Osteocyte (in vitro differentiated cells): Measurements from ENCODE around the gene BLM. TPM values are rescaled to one million over a fixed set of nuclear protein-coding genes. Genes with fewer than 3 reads are reported as not detected.
A peak's percentile ranks its signal among the peaks of the same experiment; 100 is the strongest.
"Not testable (repeated sequence)": the region's sequence is repeated elsewhere in the genome, so short reads cannot be mapped to it uniquely, and the experiment has no call there.

Source experiments
- DNase-seq: peaks from one replicate; pipeline ENCODE4 v3.0.0; 2021; ENCODE audit warnings: mixed read lengths; ENCODE audit not compliant: unreplicated experiment; ENCODE audit errors: extremely low spot score
- H3K27ac Mint-ChIP-seq: one replicate; pipeline ENCODE4 v1.8.0; 2021; ENCODE audit warnings: mild to moderate bottlenecking, mixed read lengths; ENCODE audit not compliant: unreplicated experiment
- H3K27me3 Mint-ChIP-seq: one replicate; pipeline ENCODE4 v1.8.0; 2021; ENCODE audit warnings: mixed read lengths; ENCODE audit not compliant: unreplicated experiment
- H3K36me3 Mint-ChIP-seq: one replicate; pipeline ENCODE4 v1.8.0; 2021; ENCODE audit warnings: mixed read lengths; ENCODE audit not compliant: unreplicated experiment
- H3K4me1 Mint-ChIP-seq: one replicate; pipeline ENCODE4 v1.8.0; 2021; ENCODE audit warnings: mixed read lengths; ENCODE audit not compliant: unreplicated experiment
- H3K4me3 Mint-ChIP-seq: one replicate; pipeline ENCODE4 v1.8.0; 2021; ENCODE audit warnings: mild to moderate bottlenecking, moderate library complexity, mixed read lengths; ENCODE audit not compliant: unreplicated experiment
- H3K9me3 Mint-ChIP-seq: one replicate; pipeline ENCODE4 v1.8.0; 2021; ENCODE audit warnings: mixed read lengths; ENCODE audit not compliant: unreplicated experiment
- CTCF ChIP-seq: fragments of 200-600 bp; sonication (generic); IDR thresholded peaks from 2 replicates; pipeline ENCODE4 v1.5.0; 2021; ENCODE audit warnings: antibody characterized with exemption, mild to moderate bottlenecking, moderate library complexity
- total RNA-seq: library from RNA; stranded (reverse); gene quantifications from 2 replicates; pipeline ENCODE4 v1.2.1, GENCODE V29; 2021

The BLM gene
- total RNA-seq, 1 donor from 2014 or later, result 2.7 TPM

GRCh38 chr15:90686435-90687218 is 30.5 kb upstream of the BLM start:
- Mint-ChIP-seq H3K9me3 (no peaks in the 10 kb centered on the region), H3K27me3 (no peaks in the 10 kb centered on the region)

GRCh38 chr15:90689326-90689961 is 27.7 kb upstream of the BLM start:
- not testable (repeated sequence) for H3K4me3 Mint-ChIP-seq, H3K27ac Mint-ChIP-seq, H3K9me3 Mint-ChIP-seq, DNase-seq, H3K4me1 Mint-ChIP-seq, H3K36me3 Mint-ChIP-seq, H3K27me3 Mint-ChIP-seq

More at GRCh38 chr15:90686435-90687218, 30.5 kb upstream of the BLM start:
- Mint-ChIP-seq H3K4me3 (no peak overlapping the region), H3K4me1 (peaks cover 5% of the 10 kb centered on the region), H3K36me3 (peaks cover 1% of the 10 kb centered on the region), H3K27ac (no peak overlapping the region)
- no peak for TF ChIP-seq CTCF
- DNase-seq, result no peak

- Mint-ChIP-seq H3K27ac (peak overlapping the region; percentile 0), H3K27me3 (no peaks in the 10 kb centered on the region), H3K36me3 (peaks cover 1% of the 10 kb centered on the region), H3K4me3 (no peak overlapping the region), H3K4me1 (no peaks in the 10 kb centered on the region), H3K9me3 (no peaks in the 10 kb centered on the region)
- no peak for TF ChIP-seq CTCF
- no peak for DNase-seq
Observed at GRCh38 chr15:90690585-90690984, 26.6 kb upstream of the BLM start.

- no peak for TF ChIP-seq CTCF
- DNase-seq, result no peak
- H3K4me1 Mint-ChIP-seq, result no peaks in the 10 kb centered on the region
Observed at GRCh38 chr15:90691369-90691768, 25.8 kb upstream of the BLM start.

GRCh38 chr15:90691982-90692773 is 25.0 kb upstream of the BLM start:
- DNase-seq, result no peak
- Mint-ChIP-seq H3K4me3 (no peak overlapping the region), H3K27me3 (no peaks in the 10 kb centered on the region), H3K36me3 (peaks cover 1% of the 10 kb centered on the region), H3K4me1 (no peaks in the 10 kb centered on the region), H3K27ac (no peak overlapping the region), H3K9me3 (no peaks in the 10 kb centered on the region)
- TF ChIP-seq CTCF, result no peak

More at GRCh38 chr15:90691369-90691768, 25.8 kb upstream of the BLM start:
- H3K9me3 Mint-ChIP-seq, result no peaks in the 10 kb centered on the region
- no peak overlapping the region for H3K4me3 Mint-ChIP-seq
- H3K27ac Mint-ChIP-seq, result no peak overlapping the region
- H3K27me3 Mint-ChIP-seq, result no peaks in the 10 kb centered on the region
- peaks cover 1% of the 10 kb centered on the region for H3K36me3 Mint-ChIP-seq
